ENCODE data around the gene GATA2. TPM values are rescaled to one million over a fixed set of nuclear protein-coding genes. Genes with fewer than 3 reads are reported as not detected.

The GATA2 gene
- total and polyA plus RNA-seq, 2 donors (not counting 1 experiment from before 2014, with no cell fraction given) = 0.27 TPM; not detected in 1

DNA sequence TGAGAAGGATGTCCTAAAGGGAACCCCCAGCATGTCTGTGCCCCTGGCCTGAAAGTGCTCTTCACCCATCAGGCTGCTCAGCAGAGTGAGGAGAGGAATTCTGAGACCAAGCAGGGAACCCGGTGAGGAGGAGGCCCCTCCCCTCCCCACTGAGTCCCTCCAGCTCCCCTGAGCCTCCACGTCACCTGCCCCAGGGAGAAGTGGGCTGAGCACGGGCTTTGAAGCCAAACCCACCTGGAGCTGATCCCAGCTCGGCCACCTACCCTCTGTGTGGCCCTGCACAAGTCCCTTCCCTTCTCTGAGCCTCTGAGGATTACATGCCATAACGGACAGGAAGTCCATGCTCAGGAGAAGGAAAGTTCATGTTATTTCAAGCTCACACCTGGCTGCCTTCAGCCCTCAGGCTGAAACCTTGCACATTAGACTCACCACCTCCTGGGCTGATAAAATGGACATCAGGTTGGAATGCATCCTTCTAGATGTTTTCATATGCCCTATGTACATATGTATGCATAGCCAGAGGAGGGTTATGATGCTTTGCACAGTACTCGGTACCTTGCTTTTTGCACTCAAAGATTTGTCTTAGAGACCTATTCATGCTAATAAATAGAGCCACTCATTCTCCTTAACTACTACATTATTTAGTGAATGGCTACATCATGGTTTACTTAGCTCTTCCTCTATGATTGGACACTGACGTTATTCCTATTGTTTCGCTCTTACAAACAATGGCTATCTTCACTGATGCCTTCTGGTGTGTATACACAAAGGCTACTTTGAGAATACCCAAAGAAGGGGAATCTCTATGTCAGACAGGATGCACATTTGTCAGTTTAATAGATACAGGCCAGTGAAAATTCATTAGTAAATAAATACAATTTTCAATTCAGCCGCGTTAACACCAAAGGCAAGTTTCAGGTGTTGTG lies 31.6 kb upstream of the GATA2 start:
- no peak for ATAC-seq (ENCODE audit: low read depth)
- intact Hi-C loops (cut with micrococcal nuclease) = no loop called here

DNA sequence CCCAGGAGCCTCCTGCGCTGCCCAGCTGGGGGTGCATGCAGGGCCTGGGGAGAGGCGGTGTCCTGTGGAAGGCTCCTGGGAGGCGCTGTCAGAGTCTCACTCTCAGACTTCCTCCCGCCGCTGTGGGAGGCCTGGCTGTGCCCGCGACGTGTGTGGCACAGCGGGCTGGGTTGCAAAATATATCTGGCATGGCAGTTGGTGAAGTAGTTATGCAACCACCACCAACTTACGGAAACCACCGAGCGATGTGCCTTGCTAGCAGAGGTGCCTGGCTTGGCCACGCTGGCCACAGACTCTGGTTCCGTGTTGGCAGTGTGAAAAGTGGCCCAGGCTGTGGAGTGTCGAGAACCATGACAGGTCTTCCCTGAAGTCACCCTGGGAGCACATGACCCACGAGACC lies 30.6 kb upstream of the GATA2 start:
- Histone ChIP-seq H3K4me3 (ENCODE audit: control extremely low read depth in 1 of 5, extremely low read depth in 1 of 5, insufficient read depth in 1 of 5, low read depth in 2 of 5, low read length in 4 of 5) (no peak overlapping the region), H3K4me2 (replicated peaks; ENCODE audit: low read depth, low read length, poor library complexity, severe bottlenecking) (no peak overlapping the region), H3K79me2 (ENCODE audit: control insufficient read depth, insufficient read depth, low read length) (no peaks in the 10 kb centered on the region), H2AFZ (ENCODE audit: insufficient read depth, low read depth, low read length, poor library complexity, severe bottlenecking) (no peak overlapping the region), H3K9me3 (ENCODE audit: control extremely low read depth in 1 of 3, control insufficient read depth in 2 of 3, insufficient read depth in 1 of 3, low read length in 2 of 3) (no peaks in the 10 kb centered on the region), H3K4me1 (ENCODE audit: control insufficient read depth in 2 of 2, insufficient read depth in 2 of 2, low read length in 2 of 2) (no peaks in the 10 kb centered on the region), H3K27ac (ENCODE audit: low read length in 2 of 2) (no peak overlapping the region), H3K36me3 (replicated peaks in 1 of 2; ENCODE audit: control extremely low read depth in 1 of 2, control insufficient read depth in 1 of 2, extremely low read depth in 1 of 2, insufficient read depth in 2 of 2, low read length in 1 of 2) (no peaks in the 10 kb centered on the region), H3K27me3 (replicated peaks in 1 of 4; ENCODE audit: control extremely low read depth in 1 of 4, control insufficient read depth in 3 of 4, insufficient read depth in 4 of 4, low read length in 3 of 4) (peaks cover 0 to 4% (median 0%) of the 10 kb centered on the region in 4 experiments), H4K20me1 (ENCODE audit: control insufficient read depth, insufficient read depth, low read length, poor library complexity, severe bottlenecking) (no peaks in the 10 kb centered on the region), H3K9ac (ENCODE audit: low read length) (no peak overlapping the region)
- ChIA-PET POLR2A (no interaction called here), CTCF (no interaction called here)
- 92% methylated on average over 16 of the region's 16 CpGs for WGBS (ENCODE audit: insufficient coverage)
- Mint-ChIP-seq H3K27me3 (peaks cover 43% of the 10 kb centered on the region), H3K9me3 (ENCODE audit: insufficient read depth) (no peaks in the 10 kb centered on the region), H3K27ac (no peak overlapping the region), H3K4me1 (no peaks in the 10 kb centered on the region), H3K4me3 (no peak overlapping the region)
- no peak for ATAC-seq (ENCODE audit: low read depth)
- DNase-seq = no peak
- TF ChIP-seq, protein P1, sequence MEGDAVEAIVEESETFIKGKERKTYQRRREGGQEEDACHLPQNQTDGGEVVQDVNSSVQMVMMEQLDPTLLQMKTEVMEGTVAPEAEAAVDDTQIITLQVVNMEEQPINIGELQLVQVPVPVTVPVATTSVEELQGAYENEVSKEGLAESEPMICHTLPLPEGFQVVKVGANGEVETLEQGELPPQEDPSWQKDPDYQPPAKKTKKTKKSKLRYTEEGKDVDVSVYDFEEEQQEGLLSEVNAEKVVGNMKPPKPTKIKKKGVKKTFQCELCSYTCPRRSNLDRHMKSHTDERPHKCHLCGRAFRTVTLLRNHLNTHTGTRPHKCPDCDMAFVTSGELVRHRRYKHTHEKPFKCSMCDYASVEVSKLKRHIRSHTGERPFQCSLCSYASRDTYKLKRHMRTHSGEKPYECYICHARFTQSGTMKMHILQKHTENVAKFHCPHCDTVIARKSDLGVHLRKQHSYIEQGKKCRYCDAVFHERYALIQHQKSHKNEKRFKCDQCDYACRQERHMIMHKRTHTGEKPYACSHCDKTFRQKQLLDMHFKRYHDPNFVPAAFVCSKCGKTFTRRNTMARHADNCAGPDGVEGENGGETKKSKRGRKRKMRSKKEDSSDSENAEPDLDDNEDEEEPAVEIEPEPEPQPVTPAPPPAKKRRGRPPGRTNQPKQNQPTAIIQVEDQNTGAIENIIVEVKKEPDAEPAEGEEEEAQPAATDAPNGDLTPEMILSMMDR (IDR thresholded peaks at IDR 0.05) = no peak
- TF ChIP-seq EZH2 (IDR thresholded peaks at IDR 0.05; ENCODE audit: borderline replicate concordance, insufficient read depth, low read depth, low read length, poor library complexity, severe bottlenecking) = no peak
- intact Hi-C loops (cut with micrococcal nuclease) = no loop called here

More for the DNA sequence above, 31.6 kb upstream of the GATA2 start:
- WGBS (ENCODE audit: insufficient coverage) = 80% methylated on average over 4 of the region's 10 CpGs
- no peaks in the 10 kb centered on the region for H4K20me1 ChIP-seq (ENCODE audit: control insufficient read depth, insufficient read depth, low read length, poor library complexity, severe bottlenecking)
- TF ChIP-seq, protein P1 (IDR thresholded peaks at IDR 0.05) = no peak
- TF ChIP-seq EZH2 (IDR thresholded peaks at IDR 0.05; ENCODE audit: borderline replicate concordance, insufficient read depth, low read depth, low read length, poor library complexity, severe bottlenecking) = no peak
- H3K79me2 ChIP-seq (ENCODE audit: control insufficient read depth, insufficient read depth, low read length) = no peaks in the 10 kb centered on the region
- ChIA-PET POLR2A (no interaction called here), CTCF (no interaction called here)
- no peak overlapping the region for H2AFZ ChIP-seq (ENCODE audit: insufficient read depth, low read depth, low read length, poor library complexity, severe bottlenecking)
- H3K27me3 ChIP-seq (replicated peaks in 1 of 4; ENCODE audit: control extremely low read depth in 1 of 4, control insufficient read depth in 3 of 4, insufficient read depth in 4 of 4, low read length in 3 of 4) = peaks cover 0 to 4% (median 0%) of the 10 kb centered on the region in 4 experiments
- Mint-ChIP-seq H3K4me3 (no peak overlapping the region), H3K4me1 (no peaks in the 10 kb centered on the region), H3K27ac (no peak overlapping the region), H3K27me3 (peaks cover 35% of the 10 kb centered on the region), H3K9me3 (ENCODE audit: insufficient read depth) (no peaks in the 10 kb centered on the region)
- H3K9me3 ChIP-seq (ENCODE audit: control extremely low read depth in 1 of 3, control insufficient read depth in 2 of 3, insufficient read depth in 1 of 3, low read length in 2 of 3) = no peaks in the 10 kb centered on the region
- no peaks in the 10 kb centered on the region for H3K36me3 ChIP-seq (replicated peaks in 1 of 2; ENCODE audit: control extremely low read depth in 1 of 2, control insufficient read depth in 1 of 2, extremely low read depth in 1 of 2, insufficient read depth in 2 of 2, low read length in 1 of 2)
- DNase-seq = no peak
- no peak overlapping the region for H3K27ac ChIP-seq (ENCODE audit: low read length in 2 of 2)
- no peaks in the 10 kb centered on the region for H3K4me1 ChIP-seq (ENCODE audit: control insufficient read depth in 2 of 2, insufficient read depth in 2 of 2, low read length in 2 of 2)
- H3K4me2 ChIP-seq (replicated peaks; ENCODE audit: low read depth, low read length, poor library complexity, severe bottlenecking) = no peak overlapping the region
- no peak overlapping the region for H3K9ac ChIP-seq (ENCODE audit: low read length)
- H3K4me3 ChIP-seq (ENCODE audit: control extremely low read depth in 1 of 5, extremely low read depth in 1 of 5, insufficient read depth in 1 of 5, low read depth in 2 of 5, low read length in 4 of 5) = no peak overlapping the region

Measured in B cell (primary cell).